ENCODE measurements around the gene E2F4.

GRCh38 chr16:67173323-67173722, 18.6 kb upstream of the E2F4 start:
- TF ChIP-seq EZH2 (IDR thresholded peaks at IDR 0.05; ENCODE audit: borderline replicate concordance, insufficient read depth, low read depth, low read length, poor library complexity, severe bottlenecking) (no peak), CTCF (IDR thresholded peaks at IDR 0.05) (no peak)
